GM12801 (cell line): Measurements from ENCODE around the gene CDKAL1.

Experiments used
- CTCF ChIP-seq: IDR thresholded peaks from one replicate; pipeline ENCODE4 v1.5.1; 2011; ENCODE audit warnings: control low read depth; ENCODE audit not compliant: insufficient read length; ENCODE audit errors: extremely low read depth

Gene CDKAL1

GRCh38 chr6:20840675-20841074, 306.4 kb downstream of the CDKAL1 start:
- TF ChIP-seq CTCF = no peak

- no peak for TF ChIP-seq CTCF
Measured at GRCh38 chr6:20841806-20842205, 307.5 kb downstream of the CDKAL1 start.

- TF ChIP-seq CTCF = no peak
Measured at GRCh38 chr6:20845592-20845991, 311.3 kb downstream of the CDKAL1 start.

- no peak for TF ChIP-seq CTCF
Measured at GRCh38 chr6:20846602-20847028, 312.4 kb downstream of the CDKAL1 start.

- TF ChIP-seq CTCF = no peak
Measured at GRCh38 chr6:20847904-20848303, 313.6 kb downstream of the CDKAL1 start.

- no peak for TF ChIP-seq CTCF
Measured at GRCh38 chr6:20850686-20851416, 316.6 kb downstream of the CDKAL1 start.

GRCh38 chr6:20851795-20852194, 317.5 kb downstream of the CDKAL1 start:
- TF ChIP-seq CTCF = no peak
